HepG2 (cell line): Measurements from ENCODE around the gene ST6GALNAC4. TPM values are rescaled to one million over a fixed set of nuclear protein-coding genes. Genes with fewer than 3 reads are reported as not detected.

ENCODE experiments used
- ATAC-seq: fragments of 200-7000 bp; cut with Tn5 transposase; 3 replicates; pipeline ENCODE4 v1.9.1; 2020; ENCODE audit warnings: mild to moderate bottlenecking, moderate library complexity
- BruUV-seq: library from RNA; stranded (reverse); fragments of 400-500 nt; replicated peaks from 2 replicates; lab custom pipeline; 2021; lab: Mats Ljungman, UMichigan
- CTCF ChIA-PET: fragments of 300-600 bp; formaldehyde crosslinking; extraction: SDS; loops from one replicate; lab custom pipeline; 2021; ENCODE audit warnings: low total read pairs, inconsistent platforms, low intra/inter-chr PET ratio; lab: Yijun Ruan, JAX
- POLR2A ChIA-PET: fragments of 350-600 bp; sonication (Branson Sonifier 250); formaldehyde crosslinking; loops from one replicate; lab custom pipeline; 2020; ENCODE audit warnings: antibody characterized with exemption, inconsistent platforms; lab: Yijun Ruan, JAX
- DNase-seq: peaks from one replicate; pipeline ENCODE4 v3.0.0-alpha.2; 2015; ENCODE audit warnings: low spot score
- FAIRE-seq: peaks from 3 replicates; lab custom pipeline; 2011; peaks lifted over from hg19 to GRCh38; lab: Jason Lieb, UNC
- H2AFZ ChIP-seq: one replicate; pipeline ENCODE4 v1.6.1; 2011; ENCODE audit warnings: low read length, inconsistent platforms
- H3K27ac ChIP-seq: fragments of 300-600 bp; 3 replicates; pipeline ENCODE4 v1.8.0; 2011; ENCODE audit warnings: mixed run types, mild to moderate bottlenecking, mixed read lengths, low read length, inconsistent platforms; ENCODE audit not compliant: insufficient read depth; ENCODE audit errors: extremely low read length
- H3K27me3 ChIP-seq, 2 experiments: fragments of 200-600 bp in 1 of 2; 2 replicates in 1 of 2; 3 replicates in 1 of 2; pipeline versions ENCODE4 v1.6.0 to v1.8.0; 2011; ENCODE audit warnings: low read length in 2 of 2, mild to moderate bottlenecking in 2 of 2, moderate library complexity in 2 of 2, inconsistent platforms in 1 of 2; ENCODE audit not compliant: insufficient read depth in 2 of 2, control insufficient read depth in 1 of 2
- H3K36me3 ChIP-seq, 2 experiments: fragments of 200-600 bp in 1 of 2; replicated peaks in 1 of 2; 2 replicates in 1 of 2; 3 replicates in 1 of 2; pipeline versions ENCODE4 v1.5.1 to v1.8.0; 2011; ENCODE audit warnings: low read length in 2 of 2, inconsistent platforms in 1 of 2; ENCODE audit not compliant: insufficient read depth in 2 of 2, control insufficient read depth in 1 of 2
- H3K4me1 ChIP-seq: 2 replicates; pipeline ENCODE4 v1.5.1; 2012; ENCODE audit warnings: low read length, inconsistent platforms; ENCODE audit not compliant: insufficient read depth
- H3K4me2 ChIP-seq: 2 replicates; pipeline ENCODE4 v1.6.0; 2011; ENCODE audit warnings: low read depth, low read length, inconsistent platforms
- H3K4me3 ChIP-seq, 3 experiments: fragments of 200-600 bp in 1 of 3; sonication (generic), shearing (Covaris generic) in 1 of 3; replicated peaks in 1 of 3; 2 replicates each; pipeline ENCODE4 v1.5.1; 2011 to 2016; ENCODE audit warnings: low read length in 3 of 3, inconsistent platforms in 2 of 3, low read depth in 2 of 3, mild to moderate bottlenecking in 2 of 3, control low read depth in 1 of 3, mixed read lengths in 1 of 3; ENCODE audit not compliant: insufficient read depth in 1 of 3
- H3K79me2 ChIP-seq: one replicate; pipeline ENCODE4 v1.6.1; 2011; ENCODE audit warnings: low read length, inconsistent platforms; ENCODE audit not compliant: insufficient read depth
- H3K9ac ChIP-seq: 2 replicates; pipeline ENCODE4 v1.6.0; 2011; ENCODE audit warnings: mild to moderate bottlenecking, low read depth, low read length, inconsistent platforms; ENCODE audit not compliant: insufficient read depth
- H3K9me3 ChIP-seq: 2 replicates; pipeline ENCODE4 v1.5.1; 2012; ENCODE audit warnings: mild to moderate bottlenecking, low read length
- H4K20me1 ChIP-seq: 2 replicates; pipeline ENCODE4 v1.6.0; 2011; ENCODE audit warnings: inconsistent platforms, mild to moderate bottlenecking, low read length, moderate library complexity; ENCODE audit not compliant: insufficient read depth
- ARID4A ChIP-seq: sonication (generic); formaldehyde crosslinking; IDR thresholded peaks from 2 replicates; pipeline ENCODE4 v1.5.0; 2020; ENCODE audit warnings: mild to moderate bottlenecking, missing genetic modification reagents, borderline replicate concordance
- CBX2 ChIP-seq, 2 experiments: fragments of 200-600 bp in 1 of 2; sonication (generic); formaldehyde crosslinking in 1 of 2; IDR thresholded peaks; 2 replicates each; pipeline versions ENCODE4 v1.7.0 to v1.8.1; 2018 to 2022; ENCODE audit warnings: low read depth in 2 of 2, low read length in 1 of 2, mild to moderate bottlenecking in 1 of 2, missing genetic modification reagents in 1 of 2
- CCAR2 ChIP-seq: fragments of 200-400 bp; formaldehyde crosslinking; optimal IDR thresholded peaks from 2 replicates; pipeline ENCODE3; 2018; ENCODE audit warnings: low read depth, mild to moderate bottlenecking, low read length, moderate library complexity
- ISX ChIP-seq: sonication (generic); formaldehyde crosslinking; conservative IDR thresholded peaks from 2 replicates; pipeline ENCODE4 v1.5.0; 2020; ENCODE audit warnings: missing genetic modification reagents
- RFX5 ChIP-seq: IDR thresholded peaks from 2 replicates; pipeline ENCODE4 v1.6.1; 2011; ENCODE audit warnings: low read depth, low read length, improper control_type of control experiment
- TRAFD1 ChIP-seq: sonication (generic); formaldehyde crosslinking; IDR thresholded peaks from 2 replicates; pipeline ENCODE4 v1.5.1; 2020; ENCODE audit warnings: missing genetic modification reagents, mild to moderate bottlenecking, borderline replicate concordance
- ZNF274 ChIP-seq: sonication (generic); formaldehyde crosslinking; IDR thresholded peaks from 2 replicates; pipeline ENCODE4 v1.5.1; 2020; ENCODE audit warnings: mild to moderate bottlenecking, missing genetic modification reagents
- ZNF770 ChIP-seq: sonication (generic); formaldehyde crosslinking; IDR thresholded peaks from 2 replicates; pipeline ENCODE4 v1.5.0; 2020; ENCODE audit warnings: mild to moderate bottlenecking, missing genetic modification reagents
- WGBS: methylation state at CpG from one replicate; pipeline ENCODE4 v1.1.6; 2017; ENCODE audit warnings: low lambda C conversion rate; 5-methylcytosine and 5-hydroxymethylcytosine counted together
- in situ Hi-C: cut with HindIII; loops from 2 replicates; pipeline ENCODE4 v1.10.0; 2017; ENCODE audit warnings: low pct_unique_long_range_greater_than_20kb; ENCODE audit not compliant: extremely low pct_ligation_motif_present
- intact Hi-C: fragments of 100-400 bp; cut with micrococcal nuclease; formaldehyde crosslinking; loops from one replicate; pipeline ENCODE4 v1.10.0; 2022; ENCODE audit not compliant: unreplicated experiment
- polyA plus RNA-seq, 8 experiments: library from polyadenylated mRNA; depleted of rRNA in 3 of 8; stranded (reverse) in 7 of 8; unstranded in 1 of 8; fragments of >200 nt; fragmentation: Illumina TruSeq in 4 of 8; extraction: Trizol in 4 of 8; gene quantifications; 2 replicates each; pipeline versions ENCODE4 v1.2.1 to v1.2.3, GENCODE V29; 2011 to 2016; ENCODE audit warnings: low read depth in 4 of 8, missing spikeins in 1 of 8, mixed read lengths in 1 of 8; ENCODE audit not compliant: insufficient read depth in 1 of 8
- total RNA-seq, 5 experiments: library from RNA; depleted of rRNA; stranded (reverse); fragments of >200 nt; fragmentation: Illumina TruSeq; extraction: Trizol; gene quantifications; 2 replicates each; pipeline ENCODE4 v1.2.3, GENCODE V29; 2016; ENCODE audit warnings: low read depth in 1 of 5

The ST6GALNAC4 gene
- total and polyA plus RNA-seq, 2 of the 13 experiments (the other 11 are each of a cell fraction or from before 2014, with no cell fraction given): 18.8 to 27.7 TPM

- ChIA-PET CTCF (no interaction called here), POLR2A (no interaction called here)
- Histone ChIP-seq H3K36me3 (no peaks in the 10 kb centered on the region), H3K4me1 (peaks cover 33% of the 10 kb centered on the region), H3K27ac (no peak overlapping the region), H3K79me2 (no peaks in the 10 kb centered on the region), H3K9me3 (no peaks in the 10 kb centered on the region), H3K27me3 (peaks cover 0 to 38% of the 10 kb centered on the region in 2 experiments), H2AFZ (no peak overlapping the region), H3K4me3 (no peak overlapping the region), H3K9ac (no peak overlapping the region), H4K20me1 (no peaks in the 10 kb centered on the region), H3K4me2 (no peak overlapping the region)
- TF ChIP-seq CCAR2 (no peak), CBX2 (IDR thresholded peaks at IDR 0.05; ENCODE audit: low read depth, low read length) (no peak), CBX2 (CRISPR knock-in tag; IDR thresholded peaks at IDR 0.05; ENCODE audit: low read depth) (no peak), TRAFD1 (CRISPR knock-in tag) (no peak), ARID4A (CRISPR knock-in tag) (0 out of 2 replicates have a peak, but pooled peaks have one; percentile 20), RFX5 (no peak), ZNF770 (CRISPR knock-in tag) (0 out of 2 replicates have a peak, but pooled peaks have one; percentile 11), ZNF274 (CRISPR knock-in tag) (no peak), ISX (CRISPR knock-in tag) (no peak)
- 55% methylated on average over 6 of the region's 14 CpGs for WGBS
- in situ Hi-C loops: loop anchor here (5.0 to 10.0 kb wide), 2 partner anchors 329 to 421 kb away; no protein-coding TSS in a partner anchor
- intact Hi-C loops: no loop called here
- ATAC-seq (no peak), DNase-seq (no peak), FAIRE-seq (no peak)
- no TSS peak for BruUV-seq
Measured at GRCh38 chr9:127925959-127926905, 9.4 kb upstream of the ST6GALNAC4 start.
